WTC11 (cell line): Measurements from ENCODE around the gene DMPK.

ENCODE experiments used
- CREB1 ChIP-seq: sonication (generic); formaldehyde crosslinking; IDR thresholded peaks from 2 replicates; pipeline ENCODE4 v1.8.0; 2023; ENCODE audit warnings: mild to moderate bottlenecking, missing genetic modification reagents
- GTF2I ChIP-seq: fragments of 250-450 bp; sonication (Bioruptor Pico); conservative IDR thresholded peaks from 2 replicates; pipeline ENCODE4 v1.4.0; 2021; ENCODE audit warnings: mild to moderate bottlenecking
- SOX15 ChIP-seq: fragments of 250-450 bp; sonication (Bioruptor Pico); IDR thresholded peaks from 2 replicates; pipeline ENCODE4 v1.9.0; 2021; ENCODE audit warnings: mild to moderate bottlenecking
- TF ChIP-seq, protein P1 (sequence below): fragments of 200-600 bp; IDR thresholded peaks from 2 replicates; pipeline ENCODE4 v1.8.0; 2022; ENCODE audit warnings: antibody characterized with exemption
- TF ChIP-seq, protein P2 (sequence below): fragments of 250-450 bp; sonication (Bioruptor Pico); IDR thresholded peaks from 2 replicates; pipeline ENCODE4 v2.1.2; 2022; ENCODE audit warnings: mild to moderate bottlenecking, moderate library complexity
- TF ChIP-seq, protein P3 (sequence below): sonication (generic); formaldehyde crosslinking; IDR thresholded peaks from 2 replicates; pipeline ENCODE4 v1.8.1; 2023; ENCODE audit warnings: mild to moderate bottlenecking, missing genetic modification reagents, moderate library complexity
- TF ChIP-seq, protein P4 (sequence below): sonication (generic); formaldehyde crosslinking; IDR thresholded peaks from 2 replicates; pipeline ENCODE4 v1.8.1; 2023; ENCODE audit warnings: mild to moderate bottlenecking, missing genetic modification reagents, moderate library complexity
- TF ChIP-seq, protein P5 (sequence below): sonication (generic); formaldehyde crosslinking; IDR thresholded peaks from 2 replicates; pipeline ENCODE4 v1.8.1; 2022; ENCODE audit warnings: low read depth, missing genetic modification reagents, borderline replicate concordance
- TF ChIP-seq, protein P6 (sequence below): sonication (generic); formaldehyde crosslinking; IDR thresholded peaks from 2 replicates; pipeline ENCODE4 v1.8.0; 2022; ENCODE audit warnings: mild to moderate bottlenecking, missing genetic modification reagents
- TF ChIP-seq, protein P7 (sequence below): sonication (generic); formaldehyde crosslinking; IDR thresholded peaks from 2 replicates; pipeline ENCODE4 v1.8.0; 2022; ENCODE audit warnings: mild to moderate bottlenecking, missing genetic modification reagents
- TF ChIP-seq, protein P8 (sequence below): sonication (generic); formaldehyde crosslinking; IDR thresholded peaks from 2 replicates; pipeline ENCODE4 v1.8.1; 2023; ENCODE audit warnings: mild to moderate bottlenecking, moderate library complexity, missing genetic modification reagents

DNA sequence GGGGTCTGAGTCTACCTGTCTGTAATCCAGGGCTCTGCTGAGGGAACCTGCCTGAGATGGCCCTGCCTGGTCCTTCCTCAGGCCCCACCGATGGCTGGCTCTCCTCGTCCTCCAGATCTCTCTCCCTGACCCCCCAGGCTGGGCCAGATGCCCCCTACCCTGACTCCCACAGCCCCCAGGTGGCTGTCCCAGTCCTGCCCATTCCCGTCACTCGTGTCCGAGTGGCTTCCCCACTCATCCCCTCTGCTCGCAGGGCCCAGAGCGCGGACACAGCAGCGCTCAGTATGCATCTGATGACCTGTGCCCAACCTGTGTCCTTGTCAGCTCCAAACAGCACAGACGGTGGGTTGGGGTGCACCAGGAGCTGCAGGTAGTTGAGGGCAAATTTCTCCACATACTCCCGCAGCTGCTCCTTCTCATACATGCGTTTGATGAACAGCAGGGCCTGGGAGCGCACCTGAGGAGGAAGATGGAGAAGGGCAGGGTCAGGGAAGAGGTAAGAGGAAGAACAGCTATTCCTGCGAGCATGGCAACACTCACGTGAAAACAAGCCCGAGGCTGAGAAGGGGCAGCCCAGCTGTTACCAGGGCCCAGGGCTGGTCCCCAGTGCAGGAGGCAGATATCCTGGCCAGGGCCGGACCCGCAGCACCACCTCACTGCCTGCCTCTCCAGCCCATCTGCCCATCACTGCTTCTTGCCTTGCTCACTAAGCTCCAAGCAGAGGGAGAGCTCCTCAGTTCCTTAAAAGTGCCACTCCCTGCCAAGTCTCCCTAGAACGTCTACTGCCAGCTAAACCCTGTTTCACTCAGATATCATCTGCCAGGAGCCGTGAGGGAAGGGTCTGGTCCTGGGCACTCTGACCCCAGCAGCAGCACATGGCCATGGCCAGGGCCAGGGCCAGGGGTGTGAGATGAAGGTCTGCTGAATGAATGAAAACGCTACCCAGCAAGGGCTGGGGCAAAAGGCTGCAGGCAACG is 43.9 kb upstream of the DMPK start:
- TF ChIP-seq, protein P1, sequence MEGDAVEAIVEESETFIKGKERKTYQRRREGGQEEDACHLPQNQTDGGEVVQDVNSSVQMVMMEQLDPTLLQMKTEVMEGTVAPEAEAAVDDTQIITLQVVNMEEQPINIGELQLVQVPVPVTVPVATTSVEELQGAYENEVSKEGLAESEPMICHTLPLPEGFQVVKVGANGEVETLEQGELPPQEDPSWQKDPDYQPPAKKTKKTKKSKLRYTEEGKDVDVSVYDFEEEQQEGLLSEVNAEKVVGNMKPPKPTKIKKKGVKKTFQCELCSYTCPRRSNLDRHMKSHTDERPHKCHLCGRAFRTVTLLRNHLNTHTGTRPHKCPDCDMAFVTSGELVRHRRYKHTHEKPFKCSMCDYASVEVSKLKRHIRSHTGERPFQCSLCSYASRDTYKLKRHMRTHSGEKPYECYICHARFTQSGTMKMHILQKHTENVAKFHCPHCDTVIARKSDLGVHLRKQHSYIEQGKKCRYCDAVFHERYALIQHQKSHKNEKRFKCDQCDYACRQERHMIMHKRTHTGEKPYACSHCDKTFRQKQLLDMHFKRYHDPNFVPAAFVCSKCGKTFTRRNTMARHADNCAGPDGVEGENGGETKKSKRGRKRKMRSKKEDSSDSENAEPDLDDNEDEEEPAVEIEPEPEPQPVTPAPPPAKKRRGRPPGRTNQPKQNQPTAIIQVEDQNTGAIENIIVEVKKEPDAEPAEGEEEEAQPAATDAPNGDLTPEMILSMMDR: no peak
- TF ChIP-seq, protein P2, sequence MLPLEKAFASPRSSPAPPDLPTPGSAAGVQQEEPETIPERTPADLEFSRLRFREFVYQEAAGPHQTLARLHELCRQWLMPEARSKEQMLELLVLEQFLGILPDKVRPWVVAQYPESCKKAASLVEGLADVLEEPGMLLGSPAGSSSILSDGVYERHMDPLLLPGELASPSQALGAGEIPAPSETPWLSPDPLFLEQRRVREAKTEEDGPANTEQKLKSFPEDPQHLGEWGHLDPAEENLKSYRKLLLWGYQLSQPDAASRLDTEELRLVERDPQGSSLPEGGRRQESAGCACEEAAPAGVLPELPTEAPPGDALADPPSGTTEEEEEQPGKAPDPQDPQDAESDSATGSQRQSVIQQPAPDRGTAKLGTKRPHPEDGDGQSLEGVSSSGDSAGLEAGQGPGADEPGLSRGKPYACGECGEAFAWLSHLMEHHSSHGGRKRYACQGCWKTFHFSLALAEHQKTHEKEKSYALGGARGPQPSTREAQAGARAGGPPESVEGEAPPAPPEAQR (CRISPR knock-in tag): no peak
- TF ChIP-seq, protein P3, sequence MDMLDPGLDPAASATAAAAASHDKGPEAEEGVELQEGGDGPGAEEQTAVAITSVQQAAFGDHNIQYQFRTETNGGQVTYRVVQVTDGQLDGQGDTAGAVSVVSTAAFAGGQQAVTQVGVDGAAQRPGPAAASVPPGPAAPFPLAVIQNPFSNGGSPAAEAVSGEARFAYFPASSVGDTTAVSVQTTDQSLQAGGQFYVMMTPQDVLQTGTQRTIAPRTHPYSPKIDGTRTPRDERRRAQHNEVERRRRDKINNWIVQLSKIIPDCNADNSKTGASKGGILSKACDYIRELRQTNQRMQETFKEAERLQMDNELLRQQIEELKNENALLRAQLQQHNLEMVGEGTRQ (CRISPR knock-in tag): no peak
- TF ChIP-seq, protein P4, sequence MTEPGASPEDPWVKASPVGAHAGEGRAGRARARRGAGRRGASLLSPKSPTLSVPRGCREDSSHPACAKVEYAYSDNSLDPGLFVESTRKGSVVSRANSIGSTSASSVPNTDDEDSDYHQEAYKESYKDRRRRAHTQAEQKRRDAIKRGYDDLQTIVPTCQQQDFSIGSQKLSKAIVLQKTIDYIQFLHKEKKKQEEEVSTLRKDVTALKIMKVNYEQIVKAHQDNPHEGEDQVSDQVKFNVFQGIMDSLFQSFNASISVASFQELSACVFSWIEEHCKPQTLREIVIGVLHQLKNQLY (CRISPR knock-in tag): no peak
- TF ChIP-seq GTF2I (CRISPR knock-in tag): no peak
- TF ChIP-seq, protein P5, sequence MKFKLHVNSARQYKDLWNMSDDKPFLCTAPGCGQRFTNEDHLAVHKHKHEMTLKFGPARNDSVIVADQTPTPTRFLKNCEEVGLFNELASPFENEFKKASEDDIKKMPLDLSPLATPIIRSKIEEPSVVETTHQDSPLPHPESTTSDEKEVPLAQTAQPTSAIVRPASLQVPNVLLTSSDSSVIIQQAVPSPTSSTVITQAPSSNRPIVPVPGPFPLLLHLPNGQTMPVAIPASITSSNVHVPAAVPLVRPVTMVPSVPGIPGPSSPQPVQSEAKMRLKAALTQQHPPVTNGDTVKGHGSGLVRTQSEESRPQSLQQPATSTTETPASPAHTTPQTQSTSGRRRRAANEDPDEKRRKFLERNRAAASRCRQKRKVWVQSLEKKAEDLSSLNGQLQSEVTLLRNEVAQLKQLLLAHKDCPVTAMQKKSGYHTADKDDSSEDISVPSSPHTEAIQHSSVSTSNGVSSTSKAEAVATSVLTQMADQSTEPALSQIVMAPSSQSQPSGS (CRISPR knock-in tag): no peak
- TF ChIP-seq, protein P6, sequence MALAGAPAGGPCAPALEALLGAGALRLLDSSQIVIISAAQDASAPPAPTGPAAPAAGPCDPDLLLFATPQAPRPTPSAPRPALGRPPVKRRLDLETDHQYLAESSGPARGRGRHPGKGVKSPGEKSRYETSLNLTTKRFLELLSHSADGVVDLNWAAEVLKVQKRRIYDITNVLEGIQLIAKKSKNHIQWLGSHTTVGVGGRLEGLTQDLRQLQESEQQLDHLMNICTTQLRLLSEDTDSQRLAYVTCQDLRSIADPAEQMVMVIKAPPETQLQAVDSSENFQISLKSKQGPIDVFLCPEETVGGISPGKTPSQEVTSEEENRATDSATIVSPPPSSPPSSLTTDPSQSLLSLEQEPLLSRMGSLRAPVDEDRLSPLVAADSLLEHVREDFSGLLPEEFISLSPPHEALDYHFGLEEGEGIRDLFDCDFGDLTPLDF: no peak
- TF ChIP-seq, protein P7, sequence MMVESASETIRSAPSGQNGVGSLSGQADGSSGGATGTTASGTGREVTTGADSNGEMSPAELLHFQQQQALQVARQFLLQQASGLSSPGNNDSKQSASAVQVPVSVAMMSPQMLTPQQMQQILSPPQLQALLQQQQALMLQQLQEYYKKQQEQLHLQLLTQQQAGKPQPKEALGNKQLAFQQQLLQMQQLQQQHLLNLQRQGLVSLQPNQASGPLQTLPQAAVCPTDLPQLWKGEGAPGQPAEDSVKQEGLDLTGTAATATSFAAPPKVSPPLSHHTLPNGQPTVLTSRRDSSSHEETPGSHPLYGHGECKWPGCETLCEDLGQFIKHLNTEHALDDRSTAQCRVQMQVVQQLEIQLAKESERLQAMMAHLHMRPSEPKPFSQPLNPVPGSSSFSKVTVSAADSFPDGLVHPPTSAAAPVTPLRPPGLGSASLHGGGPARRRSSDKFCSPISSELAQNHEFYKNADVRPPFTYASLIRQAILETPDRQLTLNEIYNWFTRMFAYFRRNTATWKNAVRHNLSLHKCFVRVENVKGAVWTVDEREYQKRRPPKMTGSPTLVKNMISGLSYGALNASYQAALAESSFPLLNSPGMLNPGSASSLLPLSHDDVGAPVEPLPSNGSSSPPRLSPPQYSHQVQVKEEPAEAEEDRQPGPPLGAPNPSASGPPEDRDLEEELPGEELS (CRISPR knock-in tag): no peak
- TF ChIP-seq, protein P8, sequence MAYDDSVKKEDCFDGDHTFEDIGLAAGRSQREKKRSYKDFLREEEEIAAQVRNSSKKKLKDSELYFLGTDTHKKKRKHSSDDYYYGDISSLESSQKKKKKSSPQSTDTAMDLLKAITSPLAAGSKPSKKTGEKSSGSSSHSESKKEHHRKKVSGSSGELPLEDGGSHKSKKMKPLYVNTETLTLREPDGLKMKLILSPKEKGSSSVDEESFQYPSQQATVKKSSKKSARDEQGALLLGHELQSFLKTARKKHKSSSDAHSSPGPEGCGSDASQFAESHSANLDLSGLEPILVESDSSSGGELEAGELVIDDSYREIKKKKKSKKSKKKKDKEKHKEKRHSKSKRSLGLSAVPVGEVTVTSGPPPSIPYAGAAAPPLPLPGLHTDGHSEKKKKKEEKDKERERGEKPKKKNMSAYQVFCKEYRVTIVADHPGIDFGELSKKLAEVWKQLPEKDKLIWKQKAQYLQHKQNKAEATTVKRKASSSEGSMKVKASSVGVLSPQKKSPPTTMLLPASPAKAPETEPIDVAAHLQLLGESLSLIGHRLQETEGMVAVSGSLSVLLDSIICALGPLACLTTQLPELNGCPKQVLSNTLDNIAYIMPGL: no peak
- no peak for TF ChIP-seq CREB1 (CRISPR knock-in tag)
- no peak for TF ChIP-seq SOX15 (CRISPR knock-in tag)
